Lung (tissue), 12 donors: ENCODE measurements around the gene PRKCH. TPM values are rescaled to one million over a fixed set of nuclear protein-coding genes. Genes with fewer than 3 reads are reported as not detected.

ENCODE experiments used
- ATAC-seq: fragments of 200-7000 bp; cut with Tn5 transposase; one replicate; pipeline ENCODE4 v1.9.1; 2020; ENCODE audit warnings: moderate number of reproducible peaks; ENCODE audit not compliant: insufficient read depth, low FRiP score
- DNase-seq, 3 donors: peaks; one replicate each; pipeline ENCODE4 v3.0.0-alpha.2; 2013 to 2017
- H3K27ac ChIP-seq, 2 donors: one replicate each; pipeline ENCODE4 v1.5.1; 2013; ENCODE audit warnings: mild to moderate bottlenecking in 2 of 2, moderate library complexity in 2 of 2, control low read depth in 1 of 2, inconsistent platforms in 1 of 2, low read depth in 1 of 2, low read length in 1 of 2
- H3K27me3 ChIP-seq, 3 donors: one replicate each; pipeline ENCODE4 v1.5.1; 2013; ENCODE audit warnings: low read length in 2 of 3; ENCODE audit not compliant: control insufficient read depth in 3 of 3, insufficient read depth in 3 of 3
- H3K36me3 ChIP-seq, 4 donors: one replicate each; pipeline ENCODE4 v1.5.1; 2013; ENCODE audit warnings: low read length in 4 of 4, mild to moderate bottlenecking in 1 of 4, moderate library complexity in 1 of 4; ENCODE audit not compliant: control insufficient read depth in 4 of 4, insufficient read depth in 4 of 4
- H3K4me1 ChIP-seq, 5 donors: one replicate each; pipeline ENCODE4 v1.5.1; 2013; ENCODE audit warnings: low read length in 5 of 5, mild to moderate bottlenecking in 2 of 5, moderate library complexity in 1 of 5; ENCODE audit not compliant: control insufficient read depth in 5 of 5, insufficient read depth in 5 of 5
- H3K4me3 ChIP-seq: one replicate; pipeline ENCODE4 v1.5.1; 2013; ENCODE audit warnings: mild to moderate bottlenecking, control low read depth, moderate library complexity
- H3K9ac ChIP-seq, 2 donors: one replicate each; pipeline ENCODE4 v1.5.1; 2013; ENCODE audit warnings: low read length in 2 of 2, control low read depth in 1 of 2; ENCODE audit not compliant: insufficient read depth in 1 of 2
- H3K9me3 ChIP-seq, 4 donors: one replicate each; pipeline ENCODE4 v1.5.1; 2013; ENCODE audit warnings: low read length in 3 of 4, mild to moderate bottlenecking in 1 of 4, moderate library complexity in 1 of 4; ENCODE audit not compliant: control insufficient read depth in 4 of 4, insufficient read depth in 3 of 4
- WGBS, 2 donors: extraction: QIAGEN DNeasy Blood & Tissue Kit; methylation state at CpG; one replicate each; pipeline ENCODE4 v1.1.7; 2013; 5-methylcytosine and 5-hydroxymethylcytosine counted together
- polyA plus RNA-seq, 2 donors: library from polyadenylated mRNA; stranded (reverse); fragments of 200-250 nt; gene quantifications; one replicate each; pipeline ENCODE4 v1.2.1, GENCODE V29; 2013
- total RNA-seq, 2 donors: library from RNA; depleted of rRNA in 1 of 2; stranded (reverse); fragments of >200 nt in 1 of 2; gene quantifications; one replicate each; pipeline ENCODE4 v1.2.1, GENCODE V29; 2014 to 2021
- TF ChIP-seq, protein P1 (sequence below): IDR thresholded peaks from 2 replicates; pipeline ENCODE4 v1.5.1; 2012; ENCODE audit warnings: mild to moderate bottlenecking; ENCODE audit errors: control extremely low read depth, extremely low read depth
- donor health status: control.
- donor health status: control.
- donor health status: Bipolar disorder and iron deficiency.
- donor health status: healthy.
- donor health status: DM: yes; HTN: yes; CAD: no.

The PRKCH gene
- total and polyA plus RNA-seq, 4 donors = 12.9 to 126 (median 51.4) TPM

DNA sequence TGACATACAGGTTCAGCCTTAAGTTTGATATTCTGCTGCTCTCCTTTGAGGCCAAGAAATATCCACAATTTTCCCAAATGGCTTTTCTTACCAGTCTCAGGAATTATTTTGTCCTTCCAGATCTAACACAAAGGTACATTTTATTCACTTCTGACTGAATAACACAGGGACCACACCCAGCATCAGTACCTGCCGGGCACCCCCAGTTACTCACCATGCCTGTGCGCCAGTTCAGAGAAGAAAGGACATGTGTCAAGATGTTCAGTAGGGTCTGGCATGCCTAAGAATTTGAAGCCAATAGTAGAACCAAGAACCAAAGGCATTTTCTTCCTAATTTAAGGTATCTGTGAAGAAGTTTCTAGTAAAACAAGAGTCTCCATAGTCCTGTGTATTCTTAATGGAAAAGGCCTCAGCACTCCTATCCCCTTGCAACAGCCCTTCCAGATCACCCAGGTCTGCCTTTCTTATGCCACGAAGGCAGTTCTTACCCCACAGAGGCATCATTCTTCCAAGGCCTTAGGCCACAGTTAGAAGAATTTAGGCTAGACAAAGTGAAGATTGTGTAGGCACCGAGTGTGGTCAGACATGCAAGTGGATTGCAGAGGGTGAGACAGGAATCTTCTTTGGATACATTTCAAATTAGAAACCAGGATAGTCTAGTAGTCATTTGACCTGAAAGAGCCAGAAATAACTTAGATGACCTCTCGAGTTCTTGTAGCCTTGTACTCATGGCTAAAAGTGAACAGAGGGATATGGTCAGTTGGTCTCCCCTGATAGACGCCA is 233.9 kb downstream of the PRKCH start:
- H3K27ac ChIP-seq = no peak overlapping the region
- H3K4me1 ChIP-seq = peaks cover 0 to 24% (median 5%) of the 10 kb centered on the region in 5 donors
- WGBS, 2 donors = 81 to 82% methylated on average over 6 of the region's 6 CpGs

DNA sequence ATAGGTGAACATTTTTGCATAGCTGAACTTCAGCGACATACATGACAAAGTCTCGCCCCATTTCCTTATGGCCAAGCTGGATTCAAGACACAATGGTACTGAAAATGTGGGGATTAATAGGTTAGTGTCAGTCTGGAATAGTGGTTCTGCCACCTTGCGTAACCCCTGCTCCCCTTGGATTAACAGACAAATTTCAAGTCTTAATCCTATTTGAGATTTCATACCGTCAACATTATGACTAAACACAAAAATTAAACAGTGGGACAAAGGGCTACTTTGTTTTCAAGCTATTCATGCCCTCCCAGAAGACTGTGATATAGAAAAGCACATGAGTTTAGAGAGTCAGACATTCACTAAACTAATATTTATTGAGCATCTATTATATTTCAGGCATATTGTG is 235.1 kb downstream of the PRKCH start:
- H3K9me3 ChIP-seq = no peaks in the 10 kb centered on the region
- H3K4me1 ChIP-seq = peaks cover 0 to 29% (median 7%) of the 10 kb centered on the region in 5 donors
- H3K27ac ChIP-seq = no peak overlapping the region
- TF ChIP-seq, protein P1, sequence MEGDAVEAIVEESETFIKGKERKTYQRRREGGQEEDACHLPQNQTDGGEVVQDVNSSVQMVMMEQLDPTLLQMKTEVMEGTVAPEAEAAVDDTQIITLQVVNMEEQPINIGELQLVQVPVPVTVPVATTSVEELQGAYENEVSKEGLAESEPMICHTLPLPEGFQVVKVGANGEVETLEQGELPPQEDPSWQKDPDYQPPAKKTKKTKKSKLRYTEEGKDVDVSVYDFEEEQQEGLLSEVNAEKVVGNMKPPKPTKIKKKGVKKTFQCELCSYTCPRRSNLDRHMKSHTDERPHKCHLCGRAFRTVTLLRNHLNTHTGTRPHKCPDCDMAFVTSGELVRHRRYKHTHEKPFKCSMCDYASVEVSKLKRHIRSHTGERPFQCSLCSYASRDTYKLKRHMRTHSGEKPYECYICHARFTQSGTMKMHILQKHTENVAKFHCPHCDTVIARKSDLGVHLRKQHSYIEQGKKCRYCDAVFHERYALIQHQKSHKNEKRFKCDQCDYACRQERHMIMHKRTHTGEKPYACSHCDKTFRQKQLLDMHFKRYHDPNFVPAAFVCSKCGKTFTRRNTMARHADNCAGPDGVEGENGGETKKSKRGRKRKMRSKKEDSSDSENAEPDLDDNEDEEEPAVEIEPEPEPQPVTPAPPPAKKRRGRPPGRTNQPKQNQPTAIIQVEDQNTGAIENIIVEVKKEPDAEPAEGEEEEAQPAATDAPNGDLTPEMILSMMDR = no peak
- no peaks in the 10 kb centered on the region for H3K36me3 ChIP-seq
- no peak overlapping the region for H3K9ac ChIP-seq
- DNase-seq = no peak
- ATAC-seq = no peak
- no peaks in the 10 kb centered on the region for H3K27me3 ChIP-seq
- WGBS, 2 donors = 96 to 97% methylated on average over 4 of the region's 4 CpGs
- H3K4me3 ChIP-seq = no peak overlapping the region

More for the DNA sequence above, 233.9 kb downstream of the PRKCH start:
- DNase-seq (no peak), ATAC-seq (no peak)
- Histone ChIP-seq H3K9ac (no peak overlapping the region), H3K9me3 (no peaks in the 10 kb centered on the region), H3K4me3 (no peak overlapping the region), H3K36me3 (peaks cover 0 to 3% (median 0%) of the 10 kb centered on the region in 4 donors), H3K27me3 (no peaks in the 10 kb centered on the region)
- TF ChIP-seq, protein P1 = no peak

DNA sequence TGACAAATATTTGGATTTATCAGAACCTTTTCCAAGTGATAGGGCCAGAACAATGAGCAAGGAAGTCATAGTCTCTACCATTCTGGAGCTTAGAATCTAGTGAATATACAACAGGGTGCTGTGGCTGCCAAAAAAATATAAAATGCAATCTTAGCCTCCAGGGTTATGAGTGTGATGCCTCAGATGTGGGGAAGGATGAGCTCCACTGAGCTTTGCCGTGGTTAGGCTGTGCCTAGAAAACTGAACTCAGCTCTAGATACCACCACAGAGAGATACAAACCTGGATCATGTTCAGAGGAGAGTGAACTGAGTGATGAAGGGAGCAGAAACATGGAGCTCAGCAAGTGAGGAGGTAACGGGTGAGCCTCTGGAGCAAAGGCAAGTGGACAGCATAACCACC is 235.9 kb downstream of the PRKCH start:
- Histone ChIP-seq H3K9me3 (no peaks in the 10 kb centered on the region), H3K4me3 (no peak overlapping the region), H3K36me3 (no peaks in the 10 kb centered on the region), H3K27ac (no peak overlapping the region), H3K4me1 (peaks cover 0 to 33% (median 15%) of the 10 kb centered on the region in 5 donors), H3K27me3 (no peaks in the 10 kb centered on the region), H3K9ac (no peak overlapping the region)
- no peak for DNase-seq
- 92 to 95% methylated on average over 2 of the region's 2 CpGs for WGBS, 2 donors
- TF ChIP-seq, protein P1 = no peak
- ATAC-seq = no peak
